Activated B cell treated with CpG ODN at 0.5 μM for 24 hours (primary cell): ENCODE measurements around the gene PDZRN3. TPM values are rescaled to one million over a fixed set of nuclear protein-coding genes. Genes with fewer than 3 reads are reported as not detected.

ENCODE experiments used
- ATAC-seq: fragments of 200-7000 bp; cut with Tn5 transposase; one replicate; pipeline ENCODE4 v1.10.0; 2021; ENCODE audit warnings: low read depth, mild to moderate bottlenecking, moderate library complexity
- CTCF ChIA-PET: fragments of 350-600 bp; sonication (Branson Sonifier 250); formaldehyde crosslinking; loops from one replicate; lab custom pipeline; 2021; ENCODE audit warnings: antibody characterized with exemption; lab: Charles Lee
- POLR2A ChIA-PET: fragments of 350-600 bp; sonication (Branson Sonifier 250); formaldehyde crosslinking; loops from one replicate; lab custom pipeline; 2021; ENCODE audit warnings: antibody characterized with exemption; lab: Charles Lee
- DNase-seq: peaks from one replicate; pipeline ENCODE4 v3.0.0; 2022
- H3K27ac Mint-ChIP-seq: one replicate; pipeline ENCODE4 v1.8.0; 2020; ENCODE audit warnings: mixed read lengths
- H3K27me3 Mint-ChIP-seq: one replicate; pipeline ENCODE4 v1.8.0; 2021; ENCODE audit warnings: mixed read lengths
- H3K36me3 Mint-ChIP-seq: one replicate; pipeline ENCODE4 v1.8.0; 2021; ENCODE audit warnings: low read depth, mixed read lengths
- H3K4me1 Mint-ChIP-seq: one replicate; pipeline ENCODE4 v1.8.0; 2021; ENCODE audit warnings: mixed read lengths
- H3K4me3 Mint-ChIP-seq: one replicate; pipeline ENCODE4 v1.8.0; 2020; ENCODE audit warnings: mild to moderate bottlenecking, mixed read lengths
- H3K9me3 Mint-ChIP-seq: one replicate; pipeline ENCODE4 v1.8.0; 2020; ENCODE audit warnings: mixed read lengths
- CTCF ChIP-seq: fragments of 200-600 bp; IDR thresholded peaks from one replicate; pipeline ENCODE4 v1.8.0; 2022; ENCODE audit warnings: antibody characterized with exemption, mild to moderate bottlenecking
- intact Hi-C: fragments of 100-400 bp; cut with micrococcal nuclease; formaldehyde crosslinking; loops from one replicate; pipeline ENCODE4 v1.15.1; 2024
- total RNA-seq: library from RNA; stranded (reverse); gene quantifications from 2 replicates; pipeline ENCODE4 v1.2.3, GENCODE V29; 2022

The PDZRN3 gene
- total RNA-seq, 1 donor from 2014 or later: not detected

- no peaks in the 10 kb centered on the region for H3K9me3 Mint-ChIP-seq
- no peaks in the 10 kb centered on the region for H3K36me3 Mint-ChIP-seq
- CTCF ChIA-PET: no interaction called here
- no peaks in the 10 kb centered on the region for H3K27me3 Mint-ChIP-seq
- no peak for TF ChIP-seq CTCF
- no peaks in the 10 kb centered on the region for H3K4me1 Mint-ChIP-seq
- no peak overlapping the region for H3K27ac Mint-ChIP-seq
- H3K4me3 Mint-ChIP-seq: no peak overlapping the region
- DNase-seq: no peak
- POLR2A ChIA-PET: no interaction called here
- no peak for ATAC-seq
- intact Hi-C loops: no loop called here
These were observed 68.0 kb downstream of the PDZRN3 start for GRCh38 chr3:73556520-73557372.

- Mint-ChIP-seq H3K27me3 (no peaks in the 10 kb centered on the region), H3K27ac (no peak overlapping the region), H3K4me1 (no peaks in the 10 kb centered on the region), H3K4me3 (no peak overlapping the region), H3K36me3 (no peaks in the 10 kb centered on the region), H3K9me3 (no peaks in the 10 kb centered on the region)
- no peak for TF ChIP-seq CTCF
- no peak for DNase-seq
- intact Hi-C loops: no loop called here
- CTCF ChIA-PET: no interaction called here
- POLR2A ChIA-PET: no interaction called here
- no peak for ATAC-seq
These were observed 69.7 kb downstream of the PDZRN3 start for GRCh38 chr3:73555076-73555475.

GRCh38 chr3:73552700-73553099 is 72.0 kb downstream of the PDZRN3 start:
- no peak overlapping the region for H3K27ac Mint-ChIP-seq
- no peaks in the 10 kb centered on the region for H3K27me3 Mint-ChIP-seq
- no peaks in the 10 kb centered on the region for H3K36me3 Mint-ChIP-seq
- no peak for DNase-seq
- no peak for TF ChIP-seq CTCF
- POLR2A ChIA-PET: no interaction called here
- CTCF ChIA-PET: no interaction called here
- H3K4me1 Mint-ChIP-seq: no peaks in the 10 kb centered on the region
- ATAC-seq: no peak
- H3K4me3 Mint-ChIP-seq: no peak overlapping the region
- intact Hi-C loops: no loop called here
- no peaks in the 10 kb centered on the region for H3K9me3 Mint-ChIP-seq

- ChIA-PET POLR2A (no interaction called here), CTCF (no interaction called here)
- TF ChIP-seq CTCF: no peak
- no peaks in the 10 kb centered on the region for H3K4me1 Mint-ChIP-seq
- H3K27ac Mint-ChIP-seq: no peak overlapping the region
- no peak overlapping the region for H3K4me3 Mint-ChIP-seq
- intact Hi-C loops: no loop called here
- no peak for DNase-seq
- no peaks in the 10 kb centered on the region for H3K9me3 Mint-ChIP-seq
- no peaks in the 10 kb centered on the region for H3K27me3 Mint-ChIP-seq
- no peaks in the 10 kb centered on the region for H3K36me3 Mint-ChIP-seq
- no peak for ATAC-seq
These were observed 74.7 kb downstream of the PDZRN3 start for GRCh38 chr3:73550032-73550431.

GRCh38 chr3:73549051-73549600 is 75.6 kb downstream of the PDZRN3 start:
- no peaks in the 10 kb centered on the region for H3K27me3 Mint-ChIP-seq
- ATAC-seq (no peak), DNase-seq (no peak)
- ChIA-PET CTCF (no interaction called here), POLR2A (no interaction called here)
- no peak overlapping the region for H3K27ac Mint-ChIP-seq
- TF ChIP-seq CTCF: no peak
- intact Hi-C loops: no loop called here
- no peaks in the 10 kb centered on the region for H3K36me3 Mint-ChIP-seq
- no peaks in the 10 kb centered on the region for H3K9me3 Mint-ChIP-seq
- H3K4me3 Mint-ChIP-seq: no peak overlapping the region
- H3K4me1 Mint-ChIP-seq: no peaks in the 10 kb centered on the region
